HL-60 (cell line): ENCODE measurements around the gene FBXL2.

Source experiments
- GABPA ChIP-seq: IDR thresholded peaks from 2 replicates; pipeline ENCODE4 v1.6.1; 2012; ENCODE audit warnings: low read depth
- POLR2AphosphoS5 ChIP-seq: IDR thresholded peaks from 2 replicates; pipeline ENCODE4 v1.6.1; 2012; ENCODE audit warnings: low read depth
- SPI1 ChIP-seq: IDR thresholded peaks from 2 replicates; pipeline ENCODE4 v1.6.1; 2012; ENCODE audit warnings: low read depth, mild to moderate bottlenecking, borderline replicate concordance
- TF ChIP-seq, protein P1 (sequence below): IDR thresholded peaks from one replicate; pipeline ENCODE4 v1.5.1; 2011; ENCODE audit warnings: low read length, control low read depth, inconsistent platforms; ENCODE audit not compliant: insufficient read depth
- TF ChIP-seq, protein P2 (sequence below): IDR thresholded peaks from 2 replicates; pipeline ENCODE4 v1.6.1; 2012; ENCODE audit warnings: low read depth; ENCODE audit not compliant: insufficient replicate concordance

DNA sequence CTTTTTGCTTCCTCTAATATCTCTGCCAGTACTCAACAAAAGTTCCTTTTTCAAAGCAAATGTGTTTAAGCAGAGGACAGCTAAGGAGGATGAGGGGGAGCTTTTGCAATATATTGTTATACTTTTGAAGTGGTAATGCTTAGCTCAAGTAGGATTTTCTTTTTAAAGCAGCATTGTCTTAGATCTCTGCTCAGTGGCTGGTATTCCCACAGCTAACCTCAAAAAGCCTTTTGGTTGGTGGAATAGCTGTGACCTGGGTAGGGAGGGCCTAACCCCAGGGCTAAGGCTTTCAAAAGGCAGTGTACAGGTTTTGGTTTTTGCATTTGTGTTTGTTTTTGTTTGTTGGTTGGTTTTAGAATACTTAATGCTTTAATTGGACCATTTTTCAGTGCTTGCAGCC, 86.8 kb downstream of the FBXL2 start:
- TF ChIP-seq, protein P1, sequence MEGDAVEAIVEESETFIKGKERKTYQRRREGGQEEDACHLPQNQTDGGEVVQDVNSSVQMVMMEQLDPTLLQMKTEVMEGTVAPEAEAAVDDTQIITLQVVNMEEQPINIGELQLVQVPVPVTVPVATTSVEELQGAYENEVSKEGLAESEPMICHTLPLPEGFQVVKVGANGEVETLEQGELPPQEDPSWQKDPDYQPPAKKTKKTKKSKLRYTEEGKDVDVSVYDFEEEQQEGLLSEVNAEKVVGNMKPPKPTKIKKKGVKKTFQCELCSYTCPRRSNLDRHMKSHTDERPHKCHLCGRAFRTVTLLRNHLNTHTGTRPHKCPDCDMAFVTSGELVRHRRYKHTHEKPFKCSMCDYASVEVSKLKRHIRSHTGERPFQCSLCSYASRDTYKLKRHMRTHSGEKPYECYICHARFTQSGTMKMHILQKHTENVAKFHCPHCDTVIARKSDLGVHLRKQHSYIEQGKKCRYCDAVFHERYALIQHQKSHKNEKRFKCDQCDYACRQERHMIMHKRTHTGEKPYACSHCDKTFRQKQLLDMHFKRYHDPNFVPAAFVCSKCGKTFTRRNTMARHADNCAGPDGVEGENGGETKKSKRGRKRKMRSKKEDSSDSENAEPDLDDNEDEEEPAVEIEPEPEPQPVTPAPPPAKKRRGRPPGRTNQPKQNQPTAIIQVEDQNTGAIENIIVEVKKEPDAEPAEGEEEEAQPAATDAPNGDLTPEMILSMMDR: no peak
- TF ChIP-seq, protein P2, sequence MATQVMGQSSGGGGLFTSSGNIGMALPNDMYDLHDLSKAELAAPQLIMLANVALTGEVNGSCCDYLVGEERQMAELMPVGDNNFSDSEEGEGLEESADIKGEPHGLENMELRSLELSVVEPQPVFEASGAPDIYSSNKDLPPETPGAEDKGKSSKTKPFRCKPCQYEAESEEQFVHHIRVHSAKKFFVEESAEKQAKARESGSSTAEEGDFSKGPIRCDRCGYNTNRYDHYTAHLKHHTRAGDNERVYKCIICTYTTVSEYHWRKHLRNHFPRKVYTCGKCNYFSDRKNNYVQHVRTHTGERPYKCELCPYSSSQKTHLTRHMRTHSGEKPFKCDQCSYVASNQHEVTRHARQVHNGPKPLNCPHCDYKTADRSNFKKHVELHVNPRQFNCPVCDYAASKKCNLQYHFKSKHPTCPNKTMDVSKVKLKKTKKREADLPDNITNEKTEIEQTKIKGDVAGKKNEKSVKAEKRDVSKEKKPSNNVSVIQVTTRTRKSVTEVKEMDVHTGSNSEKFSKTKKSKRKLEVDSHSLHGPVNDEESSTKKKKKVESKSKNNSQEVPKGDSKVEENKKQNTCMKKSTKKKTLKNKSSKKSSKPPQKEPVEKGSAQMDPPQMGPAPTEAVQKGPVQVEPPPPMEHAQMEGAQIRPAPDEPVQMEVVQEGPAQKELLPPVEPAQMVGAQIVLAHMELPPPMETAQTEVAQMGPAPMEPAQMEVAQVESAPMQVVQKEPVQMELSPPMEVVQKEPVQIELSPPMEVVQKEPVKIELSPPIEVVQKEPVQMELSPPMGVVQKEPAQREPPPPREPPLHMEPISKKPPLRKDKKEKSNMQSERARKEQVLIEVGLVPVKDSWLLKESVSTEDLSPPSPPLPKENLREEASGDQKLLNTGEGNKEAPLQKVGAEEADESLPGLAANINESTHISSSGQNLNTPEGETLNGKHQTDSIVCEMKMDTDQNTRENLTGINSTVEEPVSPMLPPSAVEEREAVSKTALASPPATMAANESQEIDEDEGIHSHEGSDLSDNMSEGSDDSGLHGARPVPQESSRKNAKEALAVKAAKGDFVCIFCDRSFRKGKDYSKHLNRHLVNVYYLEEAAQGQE: no peak
- TF ChIP-seq POLR2AphosphoS5 (no peak), GABPA (no peak), SPI1 (no peak)
